HepG2 (cell line): Measurements from ENCODE around the gene BCKDHA. TPM values are rescaled to one million over a fixed set of nuclear protein-coding genes. Genes with fewer than 3 reads are reported as not detected.

Source experiments
- ADNP ChIP-seq: sonication (generic); formaldehyde crosslinking; IDR thresholded peaks from 2 replicates; pipeline ENCODE4 v1.4.0; 2020; ENCODE audit warnings: missing genetic modification reagents
- BHLHE40 ChIP-seq: IDR thresholded peaks from 2 replicates; pipeline ENCODE4 v1.6.1; 2011; ENCODE audit warnings: low read length, improper control_type of control experiment
- BORCS8-MEF2B ChIP-seq: sonication (generic); formaldehyde crosslinking; IDR thresholded peaks from 2 replicates; pipeline ENCODE4 v1.8.0; 2022; ENCODE audit warnings: mild to moderate bottlenecking, missing genetic modification reagents
- CAMTA2 ChIP-seq: sonication (generic); formaldehyde crosslinking; IDR thresholded peaks from 2 replicates; pipeline ENCODE4 v1.4.0; 2020; ENCODE audit warnings: mild to moderate bottlenecking, missing genetic modification reagents, borderline replicate concordance
- DBP ChIP-seq: sonication (generic); formaldehyde crosslinking; IDR thresholded peaks from 2 replicates; pipeline ENCODE4 v1.4.0; 2020; ENCODE audit warnings: missing genetic modification reagents; ENCODE audit errors: not compliant biosample characterization
- ETV6 ChIP-seq: sonication (generic); formaldehyde crosslinking; conservative IDR thresholded peaks from 2 replicates; pipeline ENCODE4 v1.4.0; 2020; ENCODE audit warnings: missing genetic modification reagents
- IRX3 ChIP-seq: sonication (generic); formaldehyde crosslinking; IDR thresholded peaks from 2 replicates; pipeline ENCODE4 v1.8.1; 2023; ENCODE audit warnings: mild to moderate bottlenecking, low read depth, missing genetic modification reagents, borderline replicate concordance
- SNRNP70 ChIP-seq: fragments of 200-400 bp; formaldehyde crosslinking; IDR thresholded peaks from 2 replicates; pipeline ENCODE4 v1.6.1; 2017; ENCODE audit warnings: mild to moderate bottlenecking, low read depth, low read length, moderate library complexity
- ZBTB10 ChIP-seq: sonication (generic); formaldehyde crosslinking; IDR thresholded peaks from 2 replicates; pipeline ENCODE4 v1.4.0; 2020; ENCODE audit warnings: missing genetic modification reagents, borderline replicate concordance
- ZIK1 ChIP-seq: sonication (generic); formaldehyde crosslinking; IDR thresholded peaks from 2 replicates; pipeline ENCODE4 v1.5.0; 2020; ENCODE audit warnings: mild to moderate bottlenecking, low read depth, missing genetic modification reagents, borderline replicate concordance
- ZNF674 ChIP-seq: sonication (generic); formaldehyde crosslinking; IDR thresholded peaks from 2 replicates; pipeline ENCODE4 v1.5.0; 2020; ENCODE audit warnings: low read depth, mild to moderate bottlenecking, missing genetic modification reagents
- ZNF790 ChIP-seq: sonication (generic); formaldehyde crosslinking; IDR thresholded peaks from 2 replicates; pipeline ENCODE4 v1.8.0; 2022; ENCODE audit warnings: missing genetic modification reagents, mild to moderate bottlenecking, borderline replicate concordance
- ZSCAN5A ChIP-seq: sonication (generic); formaldehyde crosslinking; IDR thresholded peaks from 2 replicates; pipeline ENCODE4 v1.8.0; 2022; ENCODE audit warnings: mild to moderate bottlenecking, missing genetic modification reagents, borderline replicate concordance
- polyA plus RNA-seq, 8 experiments: library from polyadenylated mRNA; depleted of rRNA in 3 of 8; stranded (reverse) in 7 of 8; unstranded in 1 of 8; fragments of >200 nt; fragmentation: Illumina TruSeq in 4 of 8; extraction: Trizol in 4 of 8; gene quantifications; 2 replicates each; pipeline versions ENCODE4 v1.2.1 to v1.2.3, GENCODE V29; 2011 to 2016; ENCODE audit warnings: low read depth in 4 of 8, missing spikeins in 1 of 8, mixed read lengths in 1 of 8; ENCODE audit not compliant: insufficient read depth in 1 of 8
- total RNA-seq, 5 experiments: library from RNA; depleted of rRNA; stranded (reverse); fragments of >200 nt; fragmentation: Illumina TruSeq; extraction: Trizol; gene quantifications; 2 replicates each; pipeline ENCODE4 v1.2.3, GENCODE V29; 2016; ENCODE audit warnings: low read depth in 1 of 5

Gene BCKDHA
- total and polyA plus RNA-seq, 2 of the 13 experiments (the other 11 are each of a cell fraction or from before 2014, with no cell fraction given), result 11.8 to 31.5 TPM

- TF ChIP-seq ZIK1 (no peak), IRX3 (CRISPR knock-in tag) (no peak), SNRNP70 (no peak), ZSCAN5A (CRISPR knock-in tag) (no peak), ADNP (CRISPR knock-in tag) (no peak), ETV6 (CRISPR knock-in tag) (no peak), CAMTA2 (no peak), DBP (CRISPR knock-in tag) (no peak), ZBTB10 (CRISPR knock-in tag) (no peak), BHLHE40 (no peak), BORCS8-MEF2B (CRISPR knock-in tag) (no peak), ZNF790 (CRISPR knock-in tag) (no peak), ZNF674 (CRISPR knock-in tag) (no peak)
These were observed 64.9 kb downstream of the BCKDHA start (continued) for GRCh38 chr19:41462497-41462896.
